BJ (cell line): ENCODE results near the gene PARVG. TPM values are rescaled to one million over a fixed set of nuclear protein-coding genes. Genes with fewer than 3 reads are reported as not detected.

Source experiments
- CTCF ChIA-PET: fragments of 350-600 bp; formaldehyde crosslinking; extraction: SDS; loops from one replicate; lab custom pipeline; 2021; ENCODE audit warnings: antibody characterized with exemption, inconsistent platforms; lab: Yijun Ruan, JAX
- POLR2A ChIA-PET: fragments of 300-600 bp; sonication (Branson Sonifier 250); formaldehyde crosslinking; extraction: SDS; loops from one replicate; lab custom pipeline; 2021; ENCODE audit warnings: antibody characterized with exemption; lab: Charles Lee
- DNase-seq: peaks from one replicate; pipeline ENCODE4 v3.0.0-alpha.2; 2011; ENCODE audit warnings: low read depth
- H3K27me3 ChIP-seq: 2 replicates; pipeline ENCODE4 v1.6.0; 2011; ENCODE audit warnings: low read length; ENCODE audit not compliant: control insufficient read depth, insufficient read depth
- H3K36me3 ChIP-seq: 2 replicates; pipeline ENCODE4 v1.5.1; 2011; ENCODE audit warnings: low read length; ENCODE audit not compliant: control insufficient read depth, insufficient read depth
- H3K4me3 ChIP-seq: 2 replicates; pipeline ENCODE4 v1.5.1; 2011; ENCODE audit warnings: low read depth, mild to moderate bottlenecking, control low read depth, low read length
- polyA plus RNA-seq: library from polyadenylated mRNA; depleted of rRNA; stranded (reverse); fragments of >200 nt; gene quantifications from 2 replicates; pipeline ENCODE4 v1.2.3, GENCODE V29; 2011
- TF ChIP-seq, protein P1 (sequence below): IDR thresholded peaks from 2 replicates; pipeline ENCODE4 v1.5.1; 2011; ENCODE audit warnings: low read depth, mild to moderate bottlenecking, control low read depth, inconsistent platforms, low read length, moderate library complexity; ENCODE audit not compliant: insufficient read depth

The PARVG gene
- polyA plus RNA-seq, 1 experiment: not detected

DNA sequence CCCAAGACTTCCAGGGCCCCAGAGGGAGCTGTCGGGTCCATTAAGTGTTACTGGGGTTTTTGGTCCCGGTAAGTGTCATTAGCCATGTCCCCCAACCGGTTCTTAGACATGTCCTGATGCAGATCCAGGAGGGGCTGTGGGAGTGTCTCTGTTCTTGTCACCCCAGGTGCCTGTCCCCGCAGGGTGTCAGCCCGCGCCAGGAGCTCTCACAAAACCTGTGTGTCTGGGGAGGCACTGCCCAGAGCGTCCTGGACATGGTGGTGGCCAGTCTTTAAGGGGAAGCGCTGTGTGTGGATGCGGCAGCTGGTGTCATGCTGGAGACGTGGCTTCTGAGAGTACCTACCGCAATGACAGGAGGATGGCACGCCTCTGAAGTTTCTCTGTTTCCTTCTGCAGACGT, 12.5 kb upstream of the PARVG start:
- TF ChIP-seq, protein P1, sequence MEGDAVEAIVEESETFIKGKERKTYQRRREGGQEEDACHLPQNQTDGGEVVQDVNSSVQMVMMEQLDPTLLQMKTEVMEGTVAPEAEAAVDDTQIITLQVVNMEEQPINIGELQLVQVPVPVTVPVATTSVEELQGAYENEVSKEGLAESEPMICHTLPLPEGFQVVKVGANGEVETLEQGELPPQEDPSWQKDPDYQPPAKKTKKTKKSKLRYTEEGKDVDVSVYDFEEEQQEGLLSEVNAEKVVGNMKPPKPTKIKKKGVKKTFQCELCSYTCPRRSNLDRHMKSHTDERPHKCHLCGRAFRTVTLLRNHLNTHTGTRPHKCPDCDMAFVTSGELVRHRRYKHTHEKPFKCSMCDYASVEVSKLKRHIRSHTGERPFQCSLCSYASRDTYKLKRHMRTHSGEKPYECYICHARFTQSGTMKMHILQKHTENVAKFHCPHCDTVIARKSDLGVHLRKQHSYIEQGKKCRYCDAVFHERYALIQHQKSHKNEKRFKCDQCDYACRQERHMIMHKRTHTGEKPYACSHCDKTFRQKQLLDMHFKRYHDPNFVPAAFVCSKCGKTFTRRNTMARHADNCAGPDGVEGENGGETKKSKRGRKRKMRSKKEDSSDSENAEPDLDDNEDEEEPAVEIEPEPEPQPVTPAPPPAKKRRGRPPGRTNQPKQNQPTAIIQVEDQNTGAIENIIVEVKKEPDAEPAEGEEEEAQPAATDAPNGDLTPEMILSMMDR: no peak
- H3K4me3 ChIP-seq: no peak overlapping the region
- DNase-seq: no peak
- peaks cover 3% of the 10 kb centered on the region for H3K36me3 ChIP-seq
- H3K27me3 ChIP-seq: no peaks in the 10 kb centered on the region
- ChIA-PET CTCF (no interaction called here), POLR2A (no interaction called here)

DNA sequence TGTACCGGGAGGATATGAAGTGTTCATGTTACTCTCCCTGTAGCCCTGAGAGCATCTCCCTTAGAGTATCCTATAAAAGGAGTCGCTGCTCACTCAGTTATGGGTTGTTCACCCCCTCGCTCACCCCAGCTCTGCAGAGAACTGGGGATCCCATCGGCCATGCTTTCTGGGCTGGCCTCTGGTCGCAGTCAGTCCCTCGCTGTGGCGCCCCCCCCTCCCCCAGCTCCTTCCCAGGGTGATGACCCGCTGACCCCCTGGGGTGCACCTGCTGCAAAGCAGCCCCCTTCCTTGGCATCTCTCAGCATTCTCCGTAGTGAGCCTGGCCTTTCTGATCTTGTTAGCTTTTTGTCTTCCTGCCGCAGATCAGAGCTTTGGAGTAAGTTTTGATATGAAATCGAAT, 10.3 kb upstream of the PARVG start:
- Histone ChIP-seq H3K4me3 (no peak overlapping the region), H3K27me3 (no peaks in the 10 kb centered on the region), H3K36me3 (no peaks in the 10 kb centered on the region; the same call in 1 of the 2 replicates)
- TF ChIP-seq, protein P1: no peak
- ChIA-PET CTCF (interaction anchor here (0.9 to 1.0 kb wide), 2 partner anchors 8 to 14 kb away, joined by 3 read pairs; no protein-coding TSS in a partner anchor), POLR2A (no interaction called here)
- DNase-seq: no peak

DNA sequence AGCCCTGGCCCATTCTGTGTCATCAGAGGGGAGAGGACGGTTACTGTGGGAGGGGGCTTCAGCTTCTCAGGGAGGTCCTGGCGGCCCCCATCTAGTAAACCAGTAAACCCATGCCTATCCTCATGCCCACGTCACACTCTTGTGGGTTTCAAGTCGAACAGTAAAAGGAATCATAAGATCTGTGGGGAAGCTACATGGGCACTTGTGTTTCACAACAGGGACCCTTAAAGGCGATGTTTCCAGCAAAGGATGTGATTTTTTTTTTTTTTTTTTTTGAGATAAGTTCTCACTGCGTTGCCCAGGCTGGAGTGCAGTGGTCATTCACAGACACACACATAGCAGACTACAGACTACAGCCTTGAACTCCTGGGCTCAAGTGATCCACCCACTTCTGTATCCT, 9.2 kb upstream of the PARVG start:
- ChIA-PET POLR2A (no interaction called here), CTCF (interaction anchor here (0.9 kb wide), 1 partner anchor 15 kb away, joined by 3 read pairs; no protein-coding TSS in a partner anchor)
- TF ChIP-seq, protein P1: no peak
- no peak overlapping the region for H3K4me3 ChIP-seq
- no peak for DNase-seq
- H3K36me3 ChIP-seq: no peaks in the 10 kb centered on the region
- no peaks in the 10 kb centered on the region for H3K27me3 ChIP-seq

GRCh38 chr22:44172370-44173108, 8.2 kb upstream of the PARVG start:
- H3K27me3 ChIP-seq: no peaks in the 10 kb centered on the region
- no peak overlapping the region for H3K4me3 ChIP-seq
- ChIA-PET POLR2A (no interaction called here), CTCF (interaction anchor here (0.5 kb wide), 1 partner anchor 86 kb away, joined by 3 read pairs; no protein-coding TSS in a partner anchor)
- TF ChIP-seq, protein P1: no peak
- H3K36me3 ChIP-seq: no peaks in the 10 kb centered on the region
- no peak for DNase-seq

- POLR2A ChIA-PET: no interaction called here
- CTCF ChIA-PET: no interaction called here
- TF ChIP-seq, protein P1: no peak
Measured at GRCh38 chr22:44173154-44173553, 7.6 kb upstream of the PARVG start.

More at GRCh38 chr22:44173154-44173553, 7.6 kb upstream of the PARVG start:
- no peak overlapping the region for H3K4me3 ChIP-seq
- H3K36me3 ChIP-seq: no peaks in the 10 kb centered on the region
- no peaks in the 10 kb centered on the region for H3K27me3 ChIP-seq
- DNase-seq: no peak
